K562 (cell line): ENCODE data around the gene KIAA0825. TPM values are rescaled to one million over a fixed set of nuclear protein-coding genes. Genes with fewer than 3 reads are reported as not detected.

ENCODE experiments used
- ARID3B ChIP-seq: fragments of 250-450 bp; sonication (Bioruptor Pico); IDR thresholded peaks from 2 replicates; pipeline ENCODE4 v1.4.0; 2020; ENCODE audit warnings: borderline replicate concordance
- ATF1 ChIP-seq, 2 experiments: fragments of 450-650 bp in 1 of 2; IDR thresholded peaks; 2 replicates each; pipeline ENCODE4 v1.6.1; 2016; ENCODE audit warnings: missing compliant biosample characterization in 1 of 2, missing genetic modification characterization in 1 of 2
- ATF2 ChIP-seq: sonication (generic); formaldehyde crosslinking; IDR thresholded peaks from 2 replicates; pipeline ENCODE4 v1.8.1; 2022; ENCODE audit warnings: missing genetic modification reagents
- ATF7 ChIP-seq: fragments of 450-650 bp; IDR thresholded peaks from 2 replicates; pipeline ENCODE4 v1.7.1; 2014; ENCODE audit warnings: mild to moderate bottlenecking, moderate library complexity
- CBFA2T3 ChIP-seq: fragments of 450-650 bp; IDR thresholded peaks from 2 replicates; pipeline ENCODE4 v1.6.1; 2017
- CXXC5 ChIP-seq: fragments of 250-450 bp; sonication (Bioruptor Pico); IDR thresholded peaks from 2 replicates; pipeline ENCODE4 v1.8.0; 2022; ENCODE audit warnings: inconsistent platforms, mild to moderate bottlenecking, moderate library complexity
- FUS ChIP-seq: fragments of 200-400 bp; formaldehyde crosslinking; optimal IDR thresholded peaks from 2 replicates; pipeline ENCODE3; 2017; ENCODE audit warnings: low read depth, low read length
- GTF3C2 ChIP-seq: IDR thresholded peaks from 3 replicates; pipeline ENCODE4 v1.6.1; 2011; ENCODE audit warnings: borderline replicate concordance, mild to moderate bottlenecking, moderate library complexity; ENCODE audit not compliant: insufficient read length; ENCODE audit errors: extremely low read depth
- JUNB ChIP-seq: fragments of 450-650 bp; formaldehyde crosslinking; conservative IDR thresholded peaks from 2 replicates; pipeline ENCODE4 v1.4.0; 2020; ENCODE audit warnings: mild to moderate bottlenecking
- MAX ChIP-seq: sonication (generic); formaldehyde crosslinking; IDR thresholded peaks from 2 replicates; pipeline ENCODE4 v1.9.0; 2022; ENCODE audit warnings: mild to moderate bottlenecking, missing genetic modification reagents
- NFIX ChIP-seq: fragments of 250-450 bp; sonication (Bioruptor Pico); IDR thresholded peaks from 2 replicates; pipeline ENCODE4 v1.4.0; 2020; ENCODE audit warnings: low read depth, mild to moderate bottlenecking, moderate library complexity
- POU5F1 ChIP-seq: fragments of 150-350 bp; IDR thresholded peaks from 2 replicates; pipeline ENCODE4 v1.6.1; 2014; ENCODE audit warnings: borderline replicate concordance, low read length, low read depth, mild to moderate bottlenecking; ENCODE audit not compliant: partially characterized antibody
- RBM22 ChIP-seq: fragments of 200-400 bp; formaldehyde crosslinking; IDR thresholded peaks from 2 replicates; pipeline ENCODE4 v1.6.1; 2018; ENCODE audit warnings: low read length, low read depth; ENCODE audit not compliant: poor library complexity, severe bottlenecking
- SMAD4 ChIP-seq: fragments of 250-450 bp; sonication (Bioruptor Pico); conservative IDR thresholded peaks from 2 replicates; pipeline ENCODE4 v1.8.0; 2021; ENCODE audit warnings: inconsistent platforms, mild to moderate bottlenecking, moderate library complexity
- SRSF7 ChIP-seq: fragments of 200-400 bp; formaldehyde crosslinking; optimal IDR thresholded peaks from 2 replicates; pipeline ENCODE3; 2017; ENCODE audit warnings: mild to moderate bottlenecking, low read depth, low read length
- TAF1 ChIP-seq: IDR thresholded peaks from 2 replicates; pipeline ENCODE4 v1.6.1; 2011; ENCODE audit warnings: mild to moderate bottlenecking, low read length, moderate library complexity; ENCODE audit not compliant: insufficient read depth, control insufficient read depth, severe bottlenecking; ENCODE audit errors: extremely low read depth
- THAP12 ChIP-seq: fragments of 250-450 bp; sonication (Bioruptor Pico); IDR thresholded peaks from 2 replicates; pipeline ENCODE4 v1.9.0; 2021; ENCODE audit warnings: mild to moderate bottlenecking, inconsistent platforms
- ZFPM2 ChIP-seq: fragments of 250-450 bp; sonication (Bioruptor Pico); IDR thresholded peaks from 2 replicates; pipeline ENCODE4 v1.5.1; 2022; ENCODE audit warnings: mild to moderate bottlenecking
- ZNF121 ChIP-seq: sonication (generic); formaldehyde crosslinking; conservative IDR thresholded peaks from 2 replicates; pipeline ENCODE4 v1.8.0; 2022; ENCODE audit warnings: missing genetic modification reagents
- ZNF785 ChIP-seq: fragments of 250-450 bp; sonication (Bioruptor Pico); IDR thresholded peaks from 2 replicates; pipeline ENCODE4 v1.4.0; 2020; ENCODE audit warnings: mild to moderate bottlenecking
- polyA plus RNA-seq, 8 experiments: library from polyadenylated mRNA; depleted of rRNA in 4 of 8; stranded (reverse) in 5 of 8; unstranded in 3 of 8; fragments of >200 nt; fragmentation: Nextera tagmentation in 2 of 8; fragmentation: Illumina TruSeq in 1 of 8; extraction: Ambion mirVana in 2 of 8; extraction: Trizol in 1 of 8; gene quantifications; 2 replicates each; pipeline versions ENCODE4 v1.2.1 to v1.2.3, GENCODE V29; 2011 to 2014; ENCODE audit warnings: inconsistent platforms in 1 of 8, missing spikeins in 1 of 8
- total RNA-seq, 7 experiments: library from RNA; depleted of rRNA in 6 of 7; stranded (reverse); fragments of >200 nt in 6 of 7; fragmentation: Illumina TruSeq in 2 of 7; extraction: Trizol in 2 of 7; gene quantifications; 2 replicates each; pipeline versions ENCODE4 v1.2.1 to v1.2.3, GENCODE V29; 2011 to 2021; ENCODE audit warnings: low replicate concordance in 1 of 7

The KIAA0825 gene
- total and polyA plus RNA-seq, 9 of the 15 experiments (the other 6 are each of a cell fraction or from before 2014, with no cell fraction given): 0.05 to 0.36 (median 0.16) TPM; not detected in 1

- TF ChIP-seq CBFA2T3 (peak; percentile 23; the same call in 1 of the 2 replicates), ARID3B (CRISPR knock-in tag) (no peak), NFIX (CRISPR knock-in tag) (no peak), JUNB (CRISPR knock-in tag) (no peak), TAF1 (peak; percentile 46), SRSF7 (no peak), ZFPM2 (no peak), ATF1 (CRISPR knock-in tag; IDR thresholded peaks at IDR 0.05) (no peak), ATF1 (tag; IDR thresholded peaks at IDR 0.05) (no peak), CXXC5 (CRISPR knock-in tag) (0 out of 2 replicates have a peak, but pooled peaks have one; percentile 5), GTF3C2 (no peak), ZNF785 (CRISPR knock-in tag) (no peak), SMAD4 (no peak), MAX (CRISPR knock-in tag) (no peak), ATF7 (no peak), POU5F1 (no peak), RBM22 (no peak), ATF2 (CRISPR knock-in tag) (no peak), ZNF121 (CRISPR knock-in tag) (no peak), THAP12 (no peak), FUS (no peak)
Measured at GRCh38 chr5:94618029-94618492, 343 bp downstream of the KIAA0825 start (continued).
